Heart right ventricle (tissue), 16 donors: ENCODE results near the gene ARPP21. TPM values are rescaled to one million over a fixed set of nuclear protein-coding genes. Genes with fewer than 3 reads are reported as not detected.

Experiments used
- ATAC-seq, 8 donors: fragments of 200-7000 bp; cut with Tn5 transposase; one replicate each; pipeline ENCODE4 v1.9.1; 2020; ENCODE audit warnings: mild to moderate bottlenecking in 8 of 8, moderate library complexity in 8 of 8, moderate number of reproducible peaks in 1 of 8
- DNase-seq, 2 donors: peaks; one replicate each; pipeline ENCODE4 v3.0.0-alpha.2; 2020
- H3K27ac ChIP-seq, 10 donors: fragments of 200-600 bp; sonication (generic) in 2 of 10; one replicate each; pipeline versions ENCODE4 v1.5.0 to v1.8.0; 2020 to 2022; ENCODE audit warnings: mild to moderate bottlenecking in 3 of 10
- H3K27me3 ChIP-seq, 7 donors: fragments of 200-600 bp; one replicate each; pipeline ENCODE4 v1.8.0; 2021 to 2022; ENCODE audit warnings: mild to moderate bottlenecking in 2 of 7
- H3K36me3 ChIP-seq, 9 donors: fragments of 200-600 bp; sonication (generic) in 1 of 9; one replicate each; pipeline versions ENCODE4 v1.5.0 to v1.8.0; 2020 to 2022; ENCODE audit warnings: mild to moderate bottlenecking in 2 of 9
- H3K4me1 ChIP-seq, 9 donors: fragments of 200-600 bp; sonication (generic) in 1 of 9; one replicate each; pipeline versions ENCODE4 v1.5.0 to v1.8.0; 2020 to 2022; ENCODE audit warnings: mild to moderate bottlenecking in 4 of 9
- H3K4me3 ChIP-seq, 10 donors: fragments of 200-600 bp; sonication (generic) in 2 of 10; one replicate each; pipeline versions ENCODE4 v1.5.0 to v1.8.0; 2020 to 2022; ENCODE audit warnings: mild to moderate bottlenecking in 7 of 10, moderate library complexity in 2 of 10
- H3K9me3 ChIP-seq, 11 donors: fragments of 200-600 bp in 10 of 11; sonication (generic) in 2 of 11; one replicate each; pipeline versions ENCODE4 v1.5.0 to v1.8.0; 2013 to 2022; ENCODE audit warnings: mild to moderate bottlenecking in 2 of 11, control low read depth in 1 of 11, moderate library complexity in 1 of 11
- WGBS, 2 donors: extraction: QIAGEN DNeasy Blood & Tissue Kit; methylation state at CpG; one replicate each; pipeline ENCODE4 v1.1.7; 2013; ENCODE audit warnings: inconsistent platforms in 1 of 2; 5-methylcytosine and 5-hydroxymethylcytosine counted together
- intact Hi-C, 10 donors: fragments of 100-400 bp; cut with DNase I; formaldehyde crosslinking; loops; one replicate each; pipeline versions ENCODE4 v1.11.1 to v1.14.2; 2022
- polyA plus RNA-seq, 2 donors: library from polyadenylated mRNA; stranded (reverse); fragments of 200-250 nt; gene quantifications; one replicate each; pipeline ENCODE4 v1.2.3, GENCODE V29; 2013
- total RNA-seq, 10 donors: library from RNA; stranded (reverse); fragmentation: NEBNext Ultra II Directional in 3 of 10; extraction: Animal tissue kit (Norgen Biotek cat#: 25700) in 3 of 10; gene quantifications; one replicate each; pipeline versions ENCODE4 v1.2.1 to v1.2.4, GENCODE V29; 2021 to 2023
- TF ChIP-seq, protein P1 (sequence below), 9 donors: fragments of 200-600 bp; sonication (generic) in 2 of 9; IDR thresholded peaks; one replicate each; pipeline versions ENCODE4 v1.5.0 to v1.8.0; 2021 to 2022; ENCODE audit warnings: antibody characterized with exemption in 9 of 9, mild to moderate bottlenecking in 5 of 9, moderate library complexity in 1 of 9
- donor health status: Arrhythmogenic right ventricular cardiomyopathy.
- donor health status: ischemic (EF 13 %, LVEDD 7.1; RV severe dilation, severe dysfunction).
- donor health status: healthy with polysubstance abuse.
- donor health status: DM: no; HTN: yes; CAD: no.
- donor health status: DM: no; HTN: no; CAD: no.
- donor health status: ischemic (EF 25% LVEDD 6.9; RV normal size, moderate dysfunction).
- donor health status: ischemic (EF 25% LVEDD 5.7; RV mildly dilated, moderate dysfunction).
- donor health status: healthy.
- donor health status: DM: yes; HTN: yes; CAD: no.
- donor health status: Ischemic cardiomyopathy.
- donor health status: ischemic (EF 35%, LVEDD 5.7; RV mildly dilated, moderate dysfunction).
- donor health status: nonischemic (EF 11% LVEDD 7.7; RV severe dilation, severe dysfunction).
- donor health status: DM: yes; HTN: yes; CAD: no.
- donor health status: PGD.
- donor health status: ischemic (EF 29% LVEDD 5.4; RV normal size, mild dysfunction).
- donor health status: nonischemic (EF 23%, LVEDD 6.1; RV moderate dilation, normal function).

ARPP21 gene
- total and polyA plus RNA-seq, 12 donors, result 0.06 TPM; not detected in 11

DNA sequence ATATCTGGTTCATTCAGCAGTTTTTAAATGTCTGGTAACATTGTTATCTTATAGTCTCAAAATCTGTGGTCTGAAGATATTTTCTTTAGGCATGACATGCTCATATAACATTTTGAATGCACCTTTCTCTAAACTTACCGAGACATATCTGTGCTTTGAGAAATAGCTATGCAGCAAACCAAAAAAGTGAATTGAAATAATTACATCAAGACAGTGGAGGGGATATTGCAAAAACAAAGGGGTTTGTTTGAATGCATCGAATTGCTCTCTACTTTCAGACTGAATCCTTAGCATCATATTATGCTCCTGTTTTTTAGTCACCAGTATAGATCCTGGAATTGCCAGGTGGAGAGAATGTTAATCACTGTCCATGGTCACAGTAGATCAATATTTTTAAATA lies 5.1 kb downstream of the ARPP21 start:
- Histone ChIP-seq H3K27ac (no peak overlapping the region), H3K27me3 (peaks cover 4 to 48% (median 24%) of the 10 kb centered on the region in 7 donors), H3K4me1 (peaks cover 0 to 7% (median 5%) of the 10 kb centered on the region in 9 donors), H3K9me3 (no peaks in the 10 kb centered on the region), H3K4me3 (no peak overlapping the region), H3K36me3 (no peaks in the 10 kb centered on the region)
- DNase-seq (no peak), ATAC-seq (no peak)
- TF ChIP-seq, protein P1, sequence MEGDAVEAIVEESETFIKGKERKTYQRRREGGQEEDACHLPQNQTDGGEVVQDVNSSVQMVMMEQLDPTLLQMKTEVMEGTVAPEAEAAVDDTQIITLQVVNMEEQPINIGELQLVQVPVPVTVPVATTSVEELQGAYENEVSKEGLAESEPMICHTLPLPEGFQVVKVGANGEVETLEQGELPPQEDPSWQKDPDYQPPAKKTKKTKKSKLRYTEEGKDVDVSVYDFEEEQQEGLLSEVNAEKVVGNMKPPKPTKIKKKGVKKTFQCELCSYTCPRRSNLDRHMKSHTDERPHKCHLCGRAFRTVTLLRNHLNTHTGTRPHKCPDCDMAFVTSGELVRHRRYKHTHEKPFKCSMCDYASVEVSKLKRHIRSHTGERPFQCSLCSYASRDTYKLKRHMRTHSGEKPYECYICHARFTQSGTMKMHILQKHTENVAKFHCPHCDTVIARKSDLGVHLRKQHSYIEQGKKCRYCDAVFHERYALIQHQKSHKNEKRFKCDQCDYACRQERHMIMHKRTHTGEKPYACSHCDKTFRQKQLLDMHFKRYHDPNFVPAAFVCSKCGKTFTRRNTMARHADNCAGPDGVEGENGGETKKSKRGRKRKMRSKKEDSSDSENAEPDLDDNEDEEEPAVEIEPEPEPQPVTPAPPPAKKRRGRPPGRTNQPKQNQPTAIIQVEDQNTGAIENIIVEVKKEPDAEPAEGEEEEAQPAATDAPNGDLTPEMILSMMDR (IDR thresholded peaks at IDR 0.05), result no peak
- intact Hi-C loops, result no loop called here
- 94 to 96% methylated on average over 2 of the region's 2 CpGs for WGBS, 2 donors

DNA sequence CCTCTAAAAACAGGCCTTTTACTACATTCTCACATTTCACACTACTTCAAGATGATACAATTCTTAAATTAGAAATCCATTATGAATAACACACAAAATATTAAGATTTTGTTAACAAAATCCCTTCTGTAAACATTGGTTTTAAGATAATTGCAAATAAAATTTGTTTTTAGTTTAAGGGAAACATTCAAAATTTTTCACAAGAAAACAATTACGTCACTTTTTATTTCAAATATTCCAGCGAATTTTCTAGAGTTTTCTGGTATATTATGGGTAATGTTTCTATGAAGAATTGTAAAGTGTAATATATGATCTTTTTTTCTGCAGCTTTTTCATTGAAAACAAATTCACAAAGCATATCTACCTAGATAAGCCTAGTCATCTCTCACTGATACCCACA lies 5.9 kb downstream of the ARPP21 start:
- H3K9me3 ChIP-seq, result no peaks in the 10 kb centered on the region
- intact Hi-C loops, result no loop called here
- H3K36me3 ChIP-seq, result no peaks in the 10 kb centered on the region
- 76 to 79% methylated on average over 2 of the region's 2 CpGs for WGBS, 2 donors
- no peak for DNase-seq
- no peak for ATAC-seq
- no peak overlapping the region for H3K4me3 ChIP-seq
- TF ChIP-seq, protein P1 (IDR thresholded peaks at IDR 0.05), result no peak
- peaks cover 1 to 41% (median 17%) of the 10 kb centered on the region in 7 donors for H3K27me3 ChIP-seq
- peaks cover 0 to under 1% (median 0%) of the 10 kb centered on the region in 9 donors for H3K4me1 ChIP-seq
- H3K27ac ChIP-seq, result no peak overlapping the region

DNA sequence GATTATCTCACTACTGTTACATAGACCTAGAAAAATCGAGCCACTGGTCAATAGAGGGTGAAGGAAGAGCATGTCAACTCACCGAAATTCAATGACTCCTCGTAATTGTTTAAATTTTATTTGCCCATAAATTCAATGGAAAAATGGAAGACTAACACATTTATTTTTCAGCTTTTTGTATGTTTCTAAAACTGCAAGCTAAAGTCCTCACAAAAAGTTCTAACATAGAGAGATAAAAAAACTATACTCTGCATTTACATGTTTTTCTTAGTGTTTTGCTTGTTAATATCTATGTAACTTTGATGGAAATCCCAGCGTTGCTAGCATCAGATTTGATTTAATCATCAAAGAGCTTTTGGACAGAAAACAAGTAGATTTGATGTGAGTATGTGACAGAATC lies 6.8 kb downstream of the ARPP21 start:
- ATAC-seq (no peak), DNase-seq (no peak)
- no peaks in the 10 kb centered on the region for H3K9me3 ChIP-seq
- intact Hi-C loops, result no loop called here
- H3K27ac ChIP-seq, result no peak overlapping the region
- H3K4me1 ChIP-seq, result no peaks in the 10 kb centered on the region
- TF ChIP-seq, protein P1 (IDR thresholded peaks at IDR 0.05), result no peak
- WGBS, 2 donors, result 89% methylated on average over 4 of the region's 4 CpGs
- H3K36me3 ChIP-seq, result no peaks in the 10 kb centered on the region
- no peak overlapping the region for H3K4me3 ChIP-seq
- peaks cover 0 to 32% (median 9%) of the 10 kb centered on the region in 7 donors for H3K27me3 ChIP-seq

DNA sequence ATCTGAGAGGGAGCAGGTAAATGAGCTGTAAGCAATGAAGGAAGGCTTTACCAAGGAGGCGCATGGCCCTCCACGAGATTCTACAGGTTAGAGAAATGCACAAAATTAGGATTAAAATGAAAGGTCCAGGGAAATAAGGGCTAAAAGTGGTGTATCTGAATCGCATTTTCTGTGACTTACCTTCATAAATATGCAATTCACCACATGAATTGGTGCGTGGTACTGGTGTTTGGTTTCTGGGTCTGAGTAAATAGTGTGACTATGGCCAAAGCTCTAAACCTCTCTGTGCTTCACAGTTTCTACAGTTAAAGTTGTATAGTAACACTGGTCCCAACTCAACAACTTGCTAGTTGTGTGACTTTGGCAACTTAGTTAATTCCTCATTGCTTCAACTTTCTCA lies 8.1 kb downstream of the ARPP21 start:
- Histone ChIP-seq H3K27ac (no peak overlapping the region), H3K4me3 (no peak overlapping the region), H3K9me3 (no peaks in the 10 kb centered on the region), H3K4me1 (no peaks in the 10 kb centered on the region), H3K27me3 (peaks cover 0 to 18% (median 2%) of the 10 kb centered on the region in 7 donors), H3K36me3 (no peaks in the 10 kb centered on the region)
- intact Hi-C loops, result no loop called here
- DNase-seq, result no peak
- WGBS, 2 donors, result 92 to 95% methylated on average over 4 of the region's 4 CpGs
- TF ChIP-seq, protein P1 (IDR thresholded peaks at IDR 0.05), result no peak
- no peak for ATAC-seq
